ENCODE data around the gene XRN2. TPM values are rescaled to one million over a fixed set of nuclear protein-coding genes. Genes with fewer than 3 reads are reported as not detected.

Gene XRN2
- total and polyA plus RNA-seq, 4 donors = 48.5 to 67.1 (median 56.9) TPM

GRCh38 chr20:21270806-21271205, 32.3 kb upstream of the XRN2 start:
- no peak overlapping the region for H3K27ac ChIP-seq (ENCODE audit: low read depth, low read length)
- H3K27me3 ChIP-seq (ENCODE audit: control insufficient read depth, insufficient read depth, low read length) = no peaks in the 10 kb centered on the region
- H3K36me3 ChIP-seq (ENCODE audit: control insufficient read depth, insufficient read depth, low read length) = no peaks in the 10 kb centered on the region
- WGBS (ENCODE audit: insufficient coverage) = 75% methylated on average over 4 of the region's 8 CpGs
- H3K4me3 ChIP-seq (ENCODE audit: low read depth, low read length) = no peak overlapping the region
- no peaks in the 10 kb centered on the region for H3K9me3 ChIP-seq (ENCODE audit: control insufficient read depth, insufficient read depth, low read length)
- no peak for DNase-seq (ENCODE audit: low read depth in 4 of 6, low spot score in 6 of 6)
- no peaks in the 10 kb centered on the region for H3K4me1 ChIP-seq (ENCODE audit: control insufficient read depth, insufficient read depth, low read length)

- DNase-seq (ENCODE audit: low read depth in 4 of 6, low spot score in 6 of 6) = no peak
- no peaks in the 10 kb centered on the region for H3K4me1 ChIP-seq (ENCODE audit: control insufficient read depth, insufficient read depth, low read length)
- H3K4me3 ChIP-seq (ENCODE audit: low read depth, low read length) = no peak overlapping the region
- no peak overlapping the region for H3K27ac ChIP-seq (ENCODE audit: low read depth, low read length)
- no peaks in the 10 kb centered on the region for H3K9me3 ChIP-seq (ENCODE audit: control insufficient read depth, insufficient read depth, low read length)
- H3K36me3 ChIP-seq (ENCODE audit: control insufficient read depth, insufficient read depth, low read length) = no peaks in the 10 kb centered on the region
- H3K27me3 ChIP-seq (ENCODE audit: control insufficient read depth, insufficient read depth, low read length) = no peaks in the 10 kb centered on the region
Measured at GRCh38 chr20:21272279-21272678, 30.9 kb upstream of the XRN2 start.

- no peaks in the 10 kb centered on the region for H3K36me3 ChIP-seq (ENCODE audit: control insufficient read depth, insufficient read depth, low read length)
- H3K4me1 ChIP-seq (ENCODE audit: control insufficient read depth, insufficient read depth, low read length) = no peaks in the 10 kb centered on the region
- no peak for DNase-seq (ENCODE audit: low read depth in 4 of 6, low spot score in 6 of 6)
- no peaks in the 10 kb centered on the region for H3K9me3 ChIP-seq (ENCODE audit: control insufficient read depth, insufficient read depth, low read length)
- H3K27me3 ChIP-seq (ENCODE audit: control insufficient read depth, insufficient read depth, low read length) = no peaks in the 10 kb centered on the region
- WGBS (ENCODE audit: insufficient coverage) = 43% methylated on average over 1 of the region's 3 CpGs
- no peak overlapping the region for H3K4me3 ChIP-seq (ENCODE audit: low read depth, low read length)
- H3K27ac ChIP-seq (ENCODE audit: low read depth, low read length) = no peak overlapping the region
Measured at GRCh38 chr20:21272679-21273078, 30.5 kb upstream of the XRN2 start.

- Histone ChIP-seq H3K4me1 (ENCODE audit: control insufficient read depth, insufficient read depth, low read length) (no peaks in the 10 kb centered on the region), H3K27me3 (ENCODE audit: control insufficient read depth, insufficient read depth, low read length) (no peaks in the 10 kb centered on the region), H3K9me3 (ENCODE audit: control insufficient read depth, insufficient read depth, low read length) (no peaks in the 10 kb centered on the region), H3K4me3 (ENCODE audit: low read depth, low read length) (no peak overlapping the region), H3K36me3 (ENCODE audit: control insufficient read depth, insufficient read depth, low read length) (no peaks in the 10 kb centered on the region), H3K27ac (ENCODE audit: low read depth, low read length) (no peak overlapping the region)
- DNase-seq (ENCODE audit: low read depth in 4 of 6, low spot score in 6 of 6) = peak in 1 of 6 donors; percentile 9
- WGBS (ENCODE audit: insufficient coverage) = 82% methylated on average over 8 of the region's 8 CpGs
Measured at GRCh38 chr20:21273755-21274386, 29.3 kb upstream of the XRN2 start.

GRCh38 chr20:21278829-21279228, 24.3 kb upstream of the XRN2 start:
- no peak overlapping the region for H3K27ac ChIP-seq (ENCODE audit: low read depth, low read length)
- no peak for DNase-seq (ENCODE audit: low read depth in 4 of 6, low spot score in 6 of 6)
- H3K4me3 ChIP-seq (ENCODE audit: low read depth, low read length) = no peak overlapping the region
- H3K36me3 ChIP-seq (ENCODE audit: control insufficient read depth, insufficient read depth, low read length) = no peaks in the 10 kb centered on the region
- no peaks in the 10 kb centered on the region for H3K27me3 ChIP-seq (ENCODE audit: control insufficient read depth, insufficient read depth, low read length)
- WGBS (ENCODE audit: insufficient coverage) = 93% methylated on average over 2 of the region's 2 CpGs
- H3K9me3 ChIP-seq (ENCODE audit: control insufficient read depth, insufficient read depth, low read length) = no peaks in the 10 kb centered on the region
- no peaks in the 10 kb centered on the region for H3K4me1 ChIP-seq (ENCODE audit: control insufficient read depth, insufficient read depth, low read length)

- Histone ChIP-seq H3K9me3 (ENCODE audit: control insufficient read depth, insufficient read depth, low read length) (no peaks in the 10 kb centered on the region), H3K27me3 (ENCODE audit: control insufficient read depth, insufficient read depth, low read length) (no peaks in the 10 kb centered on the region), H3K4me1 (ENCODE audit: control insufficient read depth, insufficient read depth, low read length) (no peaks in the 10 kb centered on the region), H3K27ac (ENCODE audit: low read depth, low read length) (no peak overlapping the region), H3K4me3 (ENCODE audit: low read depth, low read length) (no peak overlapping the region), H3K36me3 (ENCODE audit: control insufficient read depth, insufficient read depth, low read length) (no peaks in the 10 kb centered on the region)
- 70% methylated on average over 4 of the region's 7 CpGs for WGBS (ENCODE audit: insufficient coverage)
- DNase-seq (ENCODE audit: low read depth in 4 of 6, low spot score in 6 of 6) = no peak
Measured at GRCh38 chr20:21279706-21280521, 23.2 kb upstream of the XRN2 start.

- H3K4me3 ChIP-seq (ENCODE audit: low read depth, low read length) = no peak overlapping the region
- H3K4me1 ChIP-seq (ENCODE audit: control insufficient read depth, insufficient read depth, low read length) = no peaks in the 10 kb centered on the region
- no peak for DNase-seq (ENCODE audit: low read depth in 4 of 6, low spot score in 6 of 6)
- 80% methylated on average over 1 of the region's 3 CpGs for WGBS (ENCODE audit: insufficient coverage)
- H3K27ac ChIP-seq (ENCODE audit: low read depth, low read length) = no peak overlapping the region
- H3K27me3 ChIP-seq (ENCODE audit: control insufficient read depth, insufficient read depth, low read length) = no peaks in the 10 kb centered on the region
- H3K9me3 ChIP-seq (ENCODE audit: control insufficient read depth, insufficient read depth, low read length) = no peaks in the 10 kb centered on the region
- no peaks in the 10 kb centered on the region for H3K36me3 ChIP-seq (ENCODE audit: control insufficient read depth, insufficient read depth, low read length)
Measured at GRCh38 chr20:21280522-21281016, 22.6 kb upstream of the XRN2 start.

- no peaks in the 10 kb centered on the region for H3K4me1 ChIP-seq (ENCODE audit: control insufficient read depth, insufficient read depth, low read length)
- WGBS (ENCODE audit: insufficient coverage) = 29% methylated on average over 2 of the region's 4 CpGs
- no peaks in the 10 kb centered on the region for H3K36me3 ChIP-seq (ENCODE audit: control insufficient read depth, insufficient read depth, low read length)
- H3K27me3 ChIP-seq (ENCODE audit: control insufficient read depth, insufficient read depth, low read length) = no peaks in the 10 kb centered on the region
- no peaks in the 10 kb centered on the region for H3K9me3 ChIP-seq (ENCODE audit: control insufficient read depth, insufficient read depth, low read length)
- H3K27ac ChIP-seq (ENCODE audit: low read depth, low read length) = no peak overlapping the region
- H3K4me3 ChIP-seq (ENCODE audit: low read depth, low read length) = no peak overlapping the region
- DNase-seq (ENCODE audit: low read depth in 4 of 6, low spot score in 6 of 6) = no peak
Measured at GRCh38 chr20:21286775-21287174, 16.4 kb upstream of the XRN2 start.

- no peaks in the 10 kb centered on the region for H3K27me3 ChIP-seq (ENCODE audit: control insufficient read depth, insufficient read depth, low read length)
- WGBS (ENCODE audit: insufficient coverage) = 77% methylated on average over 11 of the region's 14 CpGs
- H3K4me1 ChIP-seq (ENCODE audit: control insufficient read depth, insufficient read depth, low read length) = no peaks in the 10 kb centered on the region
- H3K9me3 ChIP-seq (ENCODE audit: control insufficient read depth, insufficient read depth, low read length) = no peaks in the 10 kb centered on the region
- no peak for DNase-seq (ENCODE audit: low read depth in 4 of 6, low spot score in 6 of 6)
- no peak overlapping the region for H3K27ac ChIP-seq (ENCODE audit: low read depth, low read length)
- H3K36me3 ChIP-seq (ENCODE audit: control insufficient read depth, insufficient read depth, low read length) = no peaks in the 10 kb centered on the region
- H3K4me3 ChIP-seq (ENCODE audit: low read depth, low read length) = no peak overlapping the region
Measured at GRCh38 chr20:21288587-21289370, 14.4 kb upstream of the XRN2 start.

Data from spinal cord (tissue), 10 donors.